Dermis blood vessel endothelial cell (primary cell): ENCODE measurements around the gene SBSN. TPM values are rescaled to one million over a fixed set of nuclear protein-coding genes. Genes with fewer than 3 reads are reported as not detected.
A peak's percentile ranks its signal among the peaks of the same experiment; 100 is the strongest.
"Not testable (repeated sequence)": the region's sequence is repeated elsewhere in the genome, so short reads cannot be mapped to it uniquely, and the experiment has no call there.

ENCODE experiments used
- DNase-seq: peaks from one replicate; pipeline ENCODE4 v3.0.0; 2010
- total RNA-seq: library from RNA; depleted of rRNA; stranded (reverse); fragments of >200 nt; gene quantifications from 2 replicates; pipeline ENCODE4 v1.2.3, GENCODE V29; 2014

Gene SBSN
- total RNA-seq, 1 donor from 2014 or later = not detected

DNA sequence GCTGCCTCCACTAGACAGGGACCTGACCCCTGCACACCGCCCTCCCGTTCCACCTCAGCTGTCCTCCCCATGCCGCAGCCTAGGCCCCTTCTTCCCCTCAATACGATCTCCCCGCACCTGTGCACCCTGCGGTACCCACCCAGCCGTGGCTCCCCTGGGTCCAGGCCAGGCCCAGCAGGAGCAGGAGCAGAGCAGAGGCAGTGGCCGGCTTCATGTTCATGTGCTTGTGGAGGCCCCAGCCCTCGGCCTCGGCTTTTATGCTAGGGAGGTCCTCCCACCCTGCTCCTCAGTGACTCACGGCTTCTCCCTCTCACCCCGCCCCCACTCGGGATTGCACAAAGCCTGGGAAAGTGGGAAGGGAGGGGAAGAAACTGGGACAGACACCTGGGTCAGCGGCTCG is 26.4 kb downstream of the SBSN start:
- DNase-seq = no peak

DNA sequence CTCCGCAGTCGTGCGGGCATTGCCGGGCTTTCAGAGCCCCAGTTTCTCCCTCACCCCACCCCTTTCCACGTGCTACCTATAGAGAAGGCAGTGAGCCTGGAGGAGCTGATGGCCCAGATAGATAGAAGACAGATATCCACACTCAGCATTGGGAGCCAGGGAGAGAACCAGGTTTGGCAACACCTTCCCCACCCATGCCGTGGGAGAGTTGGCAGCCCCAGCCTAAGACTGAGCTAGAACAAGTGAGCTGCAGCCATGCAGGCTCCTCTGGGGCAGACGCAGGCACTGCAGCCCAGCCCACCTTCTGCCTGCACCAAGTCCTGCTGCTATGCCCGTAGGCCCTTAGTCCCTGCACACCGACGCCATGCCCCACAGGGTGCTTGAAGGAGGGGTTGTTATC is 27.5 kb downstream of the SBSN start:
- DNase-seq = no peak

GRCh38 chr19:35498984-35499527 is 29.1 kb downstream of the SBSN start:
- DNase-seq = no peak

GRCh38 chr19:35498220-35498619 is 29.9 kb downstream of the SBSN start:
- DNase-seq = no peak

DNA sequence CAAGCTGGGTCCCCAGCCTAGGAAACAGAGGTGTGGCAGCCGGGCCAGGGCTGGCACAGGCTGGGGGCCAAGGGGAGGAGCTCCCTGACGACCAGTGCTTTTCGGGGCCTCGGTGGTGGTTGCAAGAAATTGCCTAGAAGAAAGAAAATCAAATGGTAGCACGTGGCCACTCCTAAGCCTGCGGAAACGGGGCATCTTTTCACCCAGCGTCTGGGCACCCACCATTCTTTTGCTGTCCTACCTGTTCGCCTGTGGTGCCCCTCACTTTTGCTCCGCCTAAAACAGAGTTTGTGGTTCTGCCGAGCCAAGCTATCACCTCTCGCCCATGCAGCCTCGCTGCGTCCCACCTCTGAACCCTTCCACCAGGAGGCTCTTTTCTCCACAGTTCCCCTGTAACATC is 30.7 kb downstream of the SBSN start:
- DNase-seq = no peak

GRCh38 chr19:35495107-35496064 is 32.7 kb downstream of the SBSN start:
- peak; percentile 74 for DNase-seq

DNA sequence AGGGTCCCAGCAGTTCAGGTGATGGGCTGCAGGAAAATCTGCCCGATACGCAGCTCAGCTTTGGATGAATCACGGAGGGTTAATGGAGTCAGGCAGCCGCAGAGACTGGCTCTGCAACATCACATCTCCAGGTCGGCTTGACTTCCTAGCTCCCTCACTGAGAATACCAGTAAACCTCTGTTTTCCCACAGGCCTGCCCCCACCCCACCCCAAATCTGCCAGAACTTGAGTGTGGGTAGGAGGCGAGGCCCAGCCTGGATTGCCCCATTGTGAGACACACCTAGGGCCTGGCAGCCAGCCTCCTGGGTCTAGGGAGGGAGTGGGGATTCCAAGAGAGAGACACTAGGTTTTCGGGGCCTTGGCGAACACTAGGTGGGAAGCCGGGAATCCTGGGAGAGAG is 34.1 kb downstream of the SBSN start:
- DNase-seq = no peak

DNA sequence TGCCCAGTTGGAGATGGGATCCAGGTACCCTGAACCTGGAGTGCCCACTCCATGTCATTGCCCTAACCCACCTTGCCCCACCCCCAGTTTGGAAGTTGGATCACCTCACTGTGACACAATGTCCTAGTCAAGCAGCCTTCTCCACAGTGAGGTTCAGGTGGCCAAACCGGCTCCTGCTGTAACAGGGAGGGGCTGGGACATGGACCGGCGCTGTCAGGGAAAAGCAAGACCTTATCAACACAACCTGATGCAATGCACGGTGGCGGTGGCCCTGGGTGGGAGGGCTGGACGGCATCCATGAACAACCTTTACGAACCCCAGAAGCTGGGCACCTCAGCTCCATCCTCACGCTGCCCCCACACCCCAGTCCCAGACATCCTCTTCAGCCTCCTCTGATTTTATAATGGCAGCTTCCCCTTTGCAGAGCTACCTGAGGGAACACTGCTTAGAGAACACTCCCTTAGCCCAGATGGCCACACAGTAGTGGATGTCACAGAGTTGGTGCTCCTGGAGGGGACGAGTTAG is 36.2 kb downstream of the SBSN start:
- DNase-seq = no peak

GRCh38 chr19:35490364-35490763 is 37.7 kb downstream of the SBSN start, which contains the start of gene KRTDAP:
Gene KRTDAP (minus strand): TSS chr19:35490464. CDS start chr19:35490442, 22 bp downstream.
- no peak for DNase-seq

DNA sequence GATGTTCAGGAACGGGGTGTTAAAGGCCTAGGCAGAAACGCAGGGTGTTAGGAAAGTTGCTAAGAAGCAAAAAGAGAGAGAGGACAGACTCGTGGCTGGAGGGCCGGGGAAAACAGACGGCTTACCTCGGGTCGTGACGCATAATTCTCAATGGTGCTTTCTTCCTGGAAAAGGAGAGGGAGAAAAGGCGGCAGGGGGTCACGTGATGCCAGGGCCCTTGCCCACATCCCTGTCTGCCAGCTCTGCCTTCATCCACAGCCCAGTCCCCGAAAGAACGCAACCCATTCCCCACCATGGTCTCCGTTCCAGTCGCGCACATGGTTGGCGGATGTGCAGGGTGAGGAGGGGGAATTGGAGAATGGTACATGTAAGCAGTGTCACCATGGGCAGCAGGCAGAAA is 39.4 kb downstream of the SBSN start:
- no peak for DNase-seq

- DNase-seq = no peak
These were observed 40.4 kb downstream of the SBSN start for GRCh38 chr19:35487656-35488182.

GRCh38 chr19:35486268-35486708 is 41.8 kb downstream of the SBSN start:
- no peak for DNase-seq

GRCh38 chr19:35484252-35485036 is 43.7 kb downstream of the SBSN start:
- DNase-seq = no peak

DNA sequence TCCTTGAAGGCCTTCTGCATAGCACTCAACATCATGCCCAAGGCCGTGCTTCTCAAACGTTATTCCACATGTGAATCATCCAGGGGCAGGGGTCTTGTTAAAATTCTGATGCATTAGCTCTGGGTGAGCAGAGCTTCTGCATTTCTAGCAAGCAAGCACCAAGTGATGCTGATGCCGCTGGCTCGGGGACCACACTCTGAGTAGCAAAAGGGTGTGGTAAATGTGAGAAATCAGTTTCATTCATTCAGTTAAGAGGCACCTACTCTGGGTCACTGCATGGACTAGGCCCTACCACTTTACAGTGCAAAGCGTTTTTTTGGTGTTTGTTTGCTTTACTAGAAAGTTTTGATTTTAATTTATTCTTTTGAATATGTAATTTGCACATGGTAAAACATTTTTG is 45.0 kb downstream of the SBSN start:
- DNase-seq = no peak

DNA sequence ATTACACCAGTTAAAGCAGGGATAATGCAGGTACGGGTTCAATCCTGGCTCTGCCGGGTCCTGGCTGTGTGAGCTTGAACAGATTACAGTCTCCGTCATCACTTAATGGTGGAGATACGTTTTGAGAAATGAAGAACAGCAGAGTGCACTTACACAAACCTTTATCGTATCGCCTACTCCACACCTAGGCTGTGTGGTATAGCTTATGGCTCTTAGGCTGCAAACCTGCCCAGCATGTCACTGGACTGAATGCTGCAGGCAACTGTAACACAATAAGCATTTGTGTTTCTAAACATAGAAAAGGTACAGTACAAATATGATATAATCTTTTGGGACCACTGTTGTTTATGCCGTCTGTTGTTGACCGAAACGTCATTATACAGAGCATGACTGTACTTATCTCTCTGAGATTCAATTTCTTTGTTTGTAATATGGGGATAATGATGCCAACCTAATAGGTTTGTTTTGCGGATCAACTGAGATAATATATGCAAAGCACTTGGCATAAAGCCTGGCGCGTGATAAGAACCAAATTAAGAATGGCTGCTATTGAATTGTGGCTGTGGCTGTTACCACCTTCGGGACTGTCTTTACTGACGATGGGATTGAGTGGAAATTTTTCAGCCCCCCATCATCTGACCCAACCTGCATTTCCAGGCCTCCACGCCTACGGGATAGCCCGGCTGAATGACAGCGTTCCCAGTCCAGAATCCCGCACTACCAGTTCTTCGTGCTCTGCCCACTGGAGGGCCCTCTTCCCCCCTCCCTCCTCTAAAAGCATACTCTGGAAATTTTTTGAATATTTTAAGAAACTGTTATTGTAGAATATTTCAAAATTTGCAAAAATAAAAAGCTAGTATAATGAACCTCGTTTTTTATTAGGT is 49.1 kb downstream of the SBSN start:
- DNase-seq = no peak

DNA sequence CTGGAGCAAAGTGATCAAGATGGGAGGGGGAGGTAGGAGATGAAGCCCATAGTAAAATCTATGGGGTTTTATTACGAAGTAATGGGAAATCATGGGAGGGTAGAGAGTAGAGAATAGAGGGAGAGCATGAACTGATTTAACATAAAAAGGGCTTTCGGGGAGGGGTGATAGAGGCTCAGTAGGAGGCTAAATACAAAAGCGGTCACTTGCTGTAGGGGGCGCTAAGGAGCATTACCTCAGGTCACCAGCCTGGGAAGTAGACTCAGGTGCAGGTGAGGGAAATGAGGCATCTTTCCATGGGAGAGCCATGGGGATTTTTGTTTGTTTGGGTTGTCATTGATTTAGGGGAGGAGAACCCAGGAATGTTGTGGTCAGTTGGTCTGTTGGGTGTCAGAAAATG is 52.0 kb downstream of the SBSN start:
- no peak for DNase-seq

- not testable (repeated sequence) for DNase-seq
These were observed 53.5 kb downstream of the SBSN start for GRCh38 chr19:35474594-35474993.

GRCh38 chr19:35474104-35474503 is 54.0 kb downstream of the SBSN start:
- no peak for DNase-seq
